ENCODE data around the gene FZR1.

Gene FZR1

DNA sequence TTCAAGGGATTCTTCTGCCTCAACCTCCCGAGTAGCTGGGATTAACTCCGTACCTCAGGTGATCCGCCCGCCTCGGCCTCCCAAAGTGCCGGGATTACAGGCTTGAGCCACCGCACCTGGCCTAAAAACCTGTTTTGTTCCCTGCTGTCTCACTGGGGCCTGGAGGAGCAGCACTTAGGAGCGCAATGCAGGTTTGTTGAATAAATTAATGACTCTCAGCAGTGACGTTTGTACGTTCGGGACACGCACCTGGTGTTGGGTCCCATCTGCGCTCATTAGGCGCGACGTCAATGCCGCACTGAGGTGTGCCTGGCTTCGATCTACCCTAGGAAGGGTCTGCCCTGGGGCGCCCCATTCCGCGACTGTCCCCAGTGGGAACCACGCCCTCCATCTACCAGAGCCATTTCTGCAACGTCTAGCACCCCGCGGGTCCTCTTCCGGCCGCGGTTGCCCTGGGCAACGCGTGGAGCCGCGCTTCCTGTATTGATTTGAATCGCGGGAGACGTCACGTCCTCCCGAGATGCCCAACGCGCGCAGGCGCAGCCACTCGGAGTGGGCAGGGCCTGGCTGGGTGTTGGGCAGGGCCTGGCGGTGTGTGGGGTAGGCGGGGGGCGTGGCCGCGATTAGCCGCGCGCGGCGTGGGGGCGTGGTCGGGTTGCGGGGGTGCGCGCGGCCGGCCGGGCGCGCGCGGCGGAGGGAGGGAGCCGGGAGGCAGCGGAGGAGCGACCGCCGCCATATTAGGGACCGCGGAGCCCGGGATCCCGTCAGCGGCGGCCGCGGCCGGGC lies at the start of gene FZR1:
TSS of gene FZR1 (plus strand) at position 714 of the 786 bp plus-strand sequence. CDS start 16,679 bp downstream, outside the sequence.
- DNase-seq (ENCODE audit: low spot score) = peak; percentile 100

GRCh38 chr19:3456925-3457527 lies 49.1 kb upstream of the FZR1 start:
- DNase-seq (ENCODE audit: low spot score) = no peak

- DNase-seq (ENCODE audit: low spot score) = no peak
Observed at GRCh38 chr19:3457528-3458228, 48.4 kb upstream of the FZR1 start.

GRCh38 chr19:3458229-3459088 lies 47.7 kb upstream of the FZR1 start:
- no peak for DNase-seq (ENCODE audit: low spot score)

DNA sequence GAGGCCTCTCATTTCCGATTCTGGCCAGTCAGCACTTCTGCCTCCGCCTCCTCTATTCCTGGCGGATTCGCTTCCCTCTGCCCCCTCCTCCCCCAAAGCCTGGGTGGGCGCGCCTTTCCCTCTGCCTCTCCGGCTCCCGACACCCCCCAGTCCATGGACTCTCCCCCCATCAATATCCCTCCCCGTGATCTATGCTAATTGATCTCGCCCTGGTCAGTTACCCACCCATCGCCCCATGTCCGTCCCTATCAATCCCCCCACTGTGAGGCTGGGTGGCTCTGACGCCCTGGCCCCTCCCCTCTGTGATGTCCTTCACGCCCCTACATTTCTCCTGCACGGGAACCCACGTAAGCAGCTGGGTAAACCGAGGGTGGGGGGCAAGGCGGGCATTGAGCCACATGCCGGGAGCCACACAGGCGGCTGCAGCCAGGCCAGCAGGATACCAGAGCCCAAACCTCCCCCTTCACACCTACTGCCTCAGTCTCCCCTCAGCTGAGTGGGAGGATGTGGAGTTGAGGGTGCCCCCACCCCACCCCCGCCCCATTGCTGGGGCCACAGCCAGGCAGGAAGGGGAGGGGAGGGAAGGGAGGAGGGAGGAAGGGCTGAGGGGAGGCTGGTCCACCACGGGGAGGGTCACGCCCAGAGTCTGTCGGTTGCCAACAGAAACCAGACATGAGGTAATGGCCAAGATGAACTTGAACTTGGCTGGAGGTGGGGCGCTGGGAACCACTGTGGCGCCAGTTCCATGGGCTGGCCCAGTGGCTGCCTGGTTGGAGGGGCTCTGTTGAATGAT lies 46.8 kb upstream of the FZR1 start:
- peak; percentile 96 for DNase-seq (ENCODE audit: low spot score)

GRCh38 chr19:3459965-3460582 lies 46.0 kb upstream of the FZR1 start:
- DNase-seq (ENCODE audit: low spot score) = no peak

DNA sequence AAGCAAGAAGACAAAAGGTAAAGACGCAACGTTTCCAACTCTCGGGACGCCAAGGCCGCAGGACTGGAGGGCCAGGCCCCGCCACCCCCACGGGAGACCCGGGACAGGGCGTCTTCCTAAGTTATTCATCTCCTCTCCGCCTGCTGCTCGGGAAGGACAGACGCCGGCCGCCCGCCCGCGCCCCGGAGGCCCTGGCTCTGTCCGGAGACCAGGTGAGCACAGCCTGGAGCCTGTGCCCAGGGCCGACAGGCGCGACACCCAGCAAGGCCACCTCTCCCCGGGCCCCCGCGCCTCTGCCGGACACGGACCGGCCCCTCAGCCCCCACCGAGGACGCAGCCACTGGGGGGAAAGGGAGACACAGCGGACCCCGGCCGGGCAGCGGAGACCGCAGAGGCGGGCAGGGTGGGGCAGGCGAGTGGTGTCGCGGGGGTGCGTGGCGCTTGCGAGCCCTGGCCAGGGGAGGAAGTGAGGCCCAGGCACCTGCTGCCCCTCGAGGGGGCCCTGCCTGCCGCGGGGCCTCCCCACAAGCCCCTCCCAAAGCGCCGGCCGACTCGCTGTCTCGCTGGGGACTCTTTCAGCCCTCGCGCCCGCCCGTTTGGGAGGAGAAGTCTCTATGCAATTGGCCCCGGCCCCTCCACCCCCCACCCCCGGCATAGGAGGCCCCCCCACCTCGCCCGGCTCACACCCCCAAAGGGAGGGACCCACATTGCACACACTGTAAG lies 43.0 kb upstream of the FZR1 start:
- DNase-seq (ENCODE audit: low spot score) = no peak

DNA sequence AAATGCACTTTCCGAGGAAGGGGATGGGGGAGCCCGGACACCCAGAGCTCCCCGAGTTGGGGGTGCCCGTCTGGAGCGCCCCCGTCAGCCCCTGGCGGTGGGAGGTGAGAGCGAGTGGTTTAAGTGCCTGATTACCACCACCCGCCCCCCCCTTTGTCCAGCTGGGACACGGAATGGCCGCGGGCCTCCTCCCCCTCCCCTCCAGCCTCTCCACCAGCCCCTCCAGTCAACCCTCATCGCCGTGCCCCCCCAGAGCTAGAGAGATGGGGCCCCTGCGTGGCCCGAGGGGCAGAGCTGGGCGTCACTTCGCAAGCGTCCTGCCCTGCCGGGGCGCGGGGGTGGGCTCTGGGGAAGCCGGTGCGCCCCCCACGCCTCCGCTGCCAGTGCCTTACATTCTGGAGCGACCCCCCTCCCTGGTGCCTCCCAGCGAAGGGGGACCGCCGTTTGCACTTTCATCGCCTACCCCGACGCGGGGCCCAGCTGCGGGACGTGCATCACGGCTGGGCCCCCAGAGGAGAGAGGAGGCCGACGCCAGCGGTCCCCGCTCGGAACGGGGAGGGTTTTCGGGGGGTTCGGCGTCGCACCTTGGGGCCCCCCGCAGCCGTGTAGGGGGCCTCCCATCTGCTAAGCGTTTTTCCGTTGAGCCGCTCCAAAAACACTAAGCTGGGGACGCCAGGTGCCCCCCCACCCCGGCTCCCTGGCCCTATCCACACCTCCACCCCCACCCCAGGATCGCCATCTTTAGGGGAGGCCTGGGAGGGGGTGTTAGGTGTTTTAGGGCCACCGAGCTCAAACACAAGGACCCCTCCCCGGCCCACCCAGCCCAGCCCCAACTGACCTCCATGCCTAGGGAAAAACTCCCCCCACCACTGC lies 42.2 kb upstream of the FZR1 start:
- no peak for DNase-seq (ENCODE audit: low spot score)

DNA sequence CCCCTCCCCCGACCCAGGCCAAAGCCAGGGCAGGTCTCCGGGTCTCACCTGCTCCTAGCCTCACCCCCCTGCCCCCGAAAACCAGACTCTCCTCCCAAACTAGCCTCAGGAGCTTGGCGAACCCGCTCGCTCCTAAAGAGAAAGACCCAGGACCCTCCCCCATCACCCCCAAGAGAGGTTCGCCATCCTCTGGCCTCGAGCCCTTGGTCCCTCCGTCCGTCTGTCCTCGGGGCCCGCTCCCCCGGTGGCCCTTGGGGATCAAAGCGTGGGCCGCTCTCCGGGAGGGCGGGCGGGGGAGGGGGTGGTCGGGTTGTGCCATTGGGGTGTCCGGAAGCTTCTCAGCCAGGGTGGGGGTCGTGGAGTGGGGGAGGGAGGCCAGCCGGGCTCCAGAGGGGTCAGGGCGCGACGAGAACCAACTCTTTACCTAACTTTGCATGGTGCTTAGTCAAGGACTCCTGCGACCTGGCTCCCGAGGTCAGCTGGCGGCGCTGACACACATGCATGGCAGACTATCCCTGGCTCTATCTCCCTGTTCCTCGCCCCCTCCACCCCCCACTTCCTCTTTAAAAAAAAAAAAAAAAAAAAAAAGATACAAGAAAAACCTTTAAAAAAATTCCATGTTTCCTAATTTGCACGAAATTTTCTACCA lies 41.4 kb upstream of the FZR1 start:
- no peak for DNase-seq (ENCODE audit: low spot score)

- DNase-seq (ENCODE audit: low spot score) = no peak
Observed at GRCh38 chr19:3465552-3465951, 40.6 kb upstream of the FZR1 start.

- DNase-seq (ENCODE audit: low spot score) = no peak
Observed at GRCh38 chr19:3466635-3467034, 39.5 kb upstream of the FZR1 start.

- DNase-seq (ENCODE audit: low spot score) = no peak
Observed at GRCh38 chr19:3467437-3468198, 38.5 kb upstream of the FZR1 start.

DNA sequence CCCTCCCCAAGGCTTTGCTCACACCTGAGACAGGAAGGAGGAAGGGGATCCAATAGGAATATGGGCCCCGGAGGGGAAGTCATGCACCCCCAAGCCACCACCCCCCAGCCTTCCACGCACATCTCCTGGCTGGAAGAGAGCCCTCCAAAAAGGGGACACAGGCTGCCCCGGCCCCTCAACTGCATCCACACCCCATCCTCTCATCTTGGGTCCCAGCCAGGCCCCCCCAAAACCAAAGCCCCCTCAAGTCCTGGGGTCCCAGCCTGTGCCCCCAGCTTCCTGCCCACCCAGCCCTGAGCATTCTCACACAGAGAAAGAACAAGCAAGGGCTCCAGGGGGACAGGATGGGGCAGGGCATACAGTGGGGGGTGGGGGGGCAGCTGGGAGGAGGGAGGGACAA lies 37.9 kb upstream of the FZR1 start:
- DNase-seq (ENCODE audit: low spot score) = no peak

DNA sequence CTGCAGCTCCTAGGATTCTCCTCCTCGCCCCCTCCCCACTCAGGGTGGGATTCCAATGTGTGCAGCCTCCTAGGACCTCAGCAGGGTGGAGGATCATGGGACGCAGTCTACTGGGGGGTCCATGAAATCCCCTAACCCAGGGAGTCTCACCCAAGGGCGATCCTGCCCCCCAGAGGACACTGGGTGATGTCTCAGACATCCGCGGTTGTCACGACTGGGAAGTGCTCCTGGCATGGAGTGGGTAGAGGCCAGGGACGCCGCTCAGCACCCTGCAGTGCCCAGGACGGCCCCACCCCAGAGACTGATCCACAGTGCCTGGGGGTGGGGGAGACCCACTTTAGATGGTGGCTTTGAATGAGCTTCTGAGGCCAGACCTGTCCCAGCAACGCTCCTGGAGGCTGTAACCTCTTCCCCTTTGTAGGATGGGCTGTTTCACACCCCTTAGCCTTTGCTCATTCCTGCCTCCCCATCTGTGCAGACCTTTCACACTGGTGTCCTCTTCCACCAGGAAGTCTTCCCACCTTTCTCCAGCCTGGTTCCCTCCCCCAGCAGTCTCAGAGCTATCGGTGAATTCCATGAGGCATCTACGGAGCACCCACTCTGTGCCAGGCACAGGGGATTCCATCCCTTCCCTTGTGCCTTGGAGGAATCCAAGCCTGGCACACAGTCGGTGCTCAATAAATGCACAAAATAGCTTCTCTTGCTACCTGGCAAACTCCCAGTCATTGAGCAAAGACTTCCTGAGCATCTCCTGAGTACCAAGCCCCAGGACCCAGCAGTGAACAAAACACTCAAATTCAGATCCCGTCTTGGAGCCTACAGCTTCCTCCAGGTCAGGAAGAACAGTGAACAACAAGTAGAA lies 36.2 kb upstream of the FZR1 start:
- no peak for DNase-seq (ENCODE audit: low spot score)

DNA sequence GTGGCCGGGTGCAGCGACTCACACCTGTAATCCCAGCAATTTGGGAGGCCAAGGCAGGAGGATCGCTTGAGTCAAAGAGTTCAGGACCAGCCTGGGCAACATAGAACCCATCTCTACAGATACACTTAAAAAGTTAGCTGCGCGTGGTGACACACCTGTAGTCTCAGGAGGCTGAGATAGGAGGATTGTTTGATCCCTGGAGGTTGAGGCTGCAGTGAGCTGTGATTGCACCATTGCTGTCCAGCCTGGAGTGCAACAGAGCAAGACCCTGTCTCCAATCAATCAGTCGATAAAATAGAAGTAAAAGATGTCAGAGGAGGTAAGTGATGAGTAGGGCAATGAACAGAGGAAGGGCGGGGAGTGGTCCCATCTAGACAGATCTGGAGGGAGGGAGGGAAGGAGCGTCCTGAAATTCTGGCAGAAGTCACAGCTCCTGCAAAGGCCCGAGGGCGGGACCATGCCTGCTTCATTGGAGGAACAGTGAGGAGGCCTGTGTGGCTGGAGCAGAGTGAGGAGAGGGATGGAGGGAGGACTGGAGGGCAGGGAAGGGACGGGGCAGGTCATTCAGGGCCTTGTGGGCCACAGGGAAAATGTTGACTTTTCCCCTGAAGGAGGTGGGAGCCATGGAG lies 35.5 kb upstream of the FZR1 start:
- no peak for DNase-seq (ENCODE audit: low spot score)

- DNase-seq (ENCODE audit: low spot score) = peak; percentile 63
Observed at GRCh38 chr19:3471954-3472655, 34.0 kb upstream of the FZR1 start.

Measured in hepatic stellate cell (primary cell).